Measurements from ENCODE around the gene RERE.

Gene RERE

DNA sequence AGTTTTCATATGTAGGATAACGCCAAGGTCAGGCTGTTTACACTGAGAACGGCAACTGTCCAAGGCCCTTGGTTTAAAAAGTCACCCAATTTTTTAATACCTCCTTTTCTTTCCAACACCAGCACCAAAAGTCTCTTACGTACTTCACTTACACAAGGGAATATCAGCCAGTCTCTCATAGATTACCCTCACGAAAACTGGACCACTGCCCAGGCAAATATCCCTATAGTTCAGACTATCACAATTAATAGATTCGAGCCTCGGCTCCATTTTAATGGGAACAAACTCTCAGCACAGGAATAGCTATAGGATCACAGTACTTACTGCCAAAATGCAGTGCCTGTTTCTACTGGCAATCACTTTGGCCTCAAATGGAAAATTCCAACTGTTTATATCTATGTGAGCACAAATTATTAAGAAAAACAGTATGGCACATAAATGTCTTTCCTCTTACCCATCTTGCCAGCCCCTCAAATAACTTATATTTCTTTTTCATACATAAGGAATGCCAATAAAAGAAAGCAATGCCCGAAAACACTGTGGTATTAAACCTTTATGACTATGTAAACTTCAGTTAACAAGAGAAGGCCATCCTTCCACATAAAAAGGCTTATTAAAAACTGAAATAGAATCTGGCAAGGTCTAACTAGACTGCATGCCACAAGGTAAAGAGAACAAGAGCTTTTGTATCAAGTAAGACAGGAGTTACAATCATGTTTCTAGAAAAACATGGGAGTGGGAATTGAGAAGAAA lies 401.7 kb downstream of the RERE start:
- DNase-seq, result no peak

DNA sequence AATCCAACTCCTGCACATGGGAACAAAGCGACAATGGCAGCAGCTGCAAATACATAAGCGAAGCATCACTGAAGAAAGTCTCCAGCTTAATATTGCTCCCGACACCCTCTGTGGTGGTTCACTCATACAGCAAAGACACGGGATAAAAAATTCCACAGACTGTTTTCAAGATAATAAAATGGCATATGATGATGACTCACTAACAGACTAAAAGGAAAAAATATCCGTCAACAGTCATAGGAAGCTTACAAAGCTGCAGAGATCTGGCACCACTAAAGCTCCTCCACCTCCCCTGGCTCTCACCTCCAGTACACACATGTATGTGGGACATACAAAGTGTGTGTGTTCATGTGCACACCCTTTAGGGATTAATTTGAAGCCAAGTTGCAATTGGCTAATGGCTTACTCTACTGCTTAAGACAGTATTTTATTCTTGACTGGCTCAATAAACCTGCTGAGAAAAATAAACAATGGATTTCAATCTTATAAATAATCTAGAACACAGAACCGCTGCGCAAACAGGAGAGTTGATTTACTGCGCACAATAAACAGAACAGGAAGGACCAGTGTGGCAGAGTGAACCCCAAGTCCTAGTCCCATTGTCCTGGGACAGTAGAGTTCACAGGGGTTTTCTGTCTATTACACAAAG lies 405.1 kb downstream of the RERE start:
- no peak for DNase-seq

GRCh38 chr1:8411803-8412182 lies 405.6 kb downstream of the RERE start:
- DNase-seq, result no peak

DNA sequence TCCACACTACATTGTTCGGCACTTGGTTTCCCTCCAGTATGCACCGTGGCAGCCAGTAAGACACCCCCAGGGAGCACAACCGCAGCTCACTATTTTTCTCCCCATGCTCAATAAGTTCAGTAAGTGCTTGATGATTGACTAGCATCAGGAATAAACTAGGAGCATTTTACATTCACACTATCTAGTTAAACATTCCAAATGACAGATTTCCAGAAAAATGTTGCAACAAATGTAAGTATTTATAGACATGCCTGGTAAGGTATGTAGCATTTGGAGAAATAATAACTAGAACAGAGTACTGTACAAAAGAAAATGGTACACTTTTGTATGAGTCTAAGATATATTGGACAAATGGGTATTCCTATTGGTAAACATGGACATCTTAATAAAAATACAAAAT lies 406.6 kb downstream of the RERE start:
- DNase-seq, result no peak

DNA sequence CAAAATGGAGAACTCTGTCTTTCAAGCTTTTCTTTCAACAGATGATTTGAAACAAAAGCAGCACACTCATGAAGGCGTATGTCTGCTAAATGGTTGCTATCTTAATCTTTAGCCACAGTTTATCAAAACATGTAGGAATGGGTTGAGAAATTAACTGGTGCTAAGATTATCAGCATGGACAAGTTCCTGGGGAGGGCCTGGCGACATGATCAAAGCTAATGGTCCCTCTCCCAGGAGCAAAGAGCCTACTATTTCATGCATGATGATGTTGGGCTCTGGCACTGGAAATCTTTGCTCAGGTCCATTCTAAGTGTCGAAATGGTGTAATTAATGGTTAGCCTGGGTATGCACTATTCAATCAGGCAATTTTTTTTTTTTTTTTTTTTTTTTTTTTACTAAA lies 407.8 kb downstream of the RERE start:
- DNase-seq, result no peak

DNA sequence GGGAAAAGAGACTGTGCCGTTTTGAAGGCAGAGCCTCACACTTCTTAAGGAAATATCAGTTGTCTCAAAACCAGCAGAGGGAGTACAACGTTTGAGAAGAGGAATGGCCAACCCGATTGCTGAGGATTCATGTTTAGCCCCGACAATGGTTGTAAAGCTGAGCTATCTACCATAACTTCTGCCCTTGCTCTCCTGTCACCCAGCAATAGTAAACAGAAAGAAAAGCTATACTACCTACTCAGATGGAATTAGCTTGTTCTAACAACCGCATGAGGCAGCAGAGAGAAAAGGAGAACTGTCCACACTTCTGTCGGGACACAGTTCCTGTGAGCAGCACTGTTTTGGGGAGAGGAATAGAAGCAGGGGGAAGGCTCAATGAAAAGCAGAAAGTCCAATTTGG lies 408.3 kb downstream of the RERE start:
- peak; percentile 40 for DNase-seq

DNA sequence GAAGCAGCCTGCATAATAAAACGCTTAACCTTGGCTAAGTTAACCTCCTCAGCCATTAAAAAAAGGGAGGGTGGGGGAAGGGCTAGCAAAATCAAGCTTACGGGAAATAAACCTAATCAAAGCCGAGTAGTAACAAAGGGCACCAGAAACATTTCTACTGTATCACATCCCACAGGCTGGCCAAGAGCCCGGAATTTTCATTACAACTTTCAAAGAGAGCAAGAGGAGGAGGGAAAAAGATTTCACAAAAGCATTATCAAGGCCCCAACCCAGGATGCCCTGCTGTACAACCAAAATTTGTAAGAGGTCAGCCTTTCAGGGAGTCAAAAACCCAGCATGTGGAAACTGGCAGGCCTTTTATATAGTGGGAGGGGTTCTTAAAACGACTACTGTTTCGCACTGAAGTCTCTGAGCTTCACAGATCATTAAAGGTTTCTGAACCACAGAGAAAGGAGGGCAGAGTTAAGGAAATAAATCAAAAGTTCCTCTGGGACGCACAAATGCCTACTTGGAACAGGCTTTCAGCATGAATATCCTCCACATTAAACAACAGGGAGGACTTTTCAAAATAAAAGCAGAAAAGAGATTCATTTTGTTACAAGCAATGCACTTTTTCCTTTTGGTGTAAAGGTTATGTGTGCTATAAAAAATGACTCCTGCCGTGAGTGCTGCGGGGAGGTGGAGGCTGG lies 409.1 kb downstream of the RERE start:
- DNase-seq, result no peak

DNA sequence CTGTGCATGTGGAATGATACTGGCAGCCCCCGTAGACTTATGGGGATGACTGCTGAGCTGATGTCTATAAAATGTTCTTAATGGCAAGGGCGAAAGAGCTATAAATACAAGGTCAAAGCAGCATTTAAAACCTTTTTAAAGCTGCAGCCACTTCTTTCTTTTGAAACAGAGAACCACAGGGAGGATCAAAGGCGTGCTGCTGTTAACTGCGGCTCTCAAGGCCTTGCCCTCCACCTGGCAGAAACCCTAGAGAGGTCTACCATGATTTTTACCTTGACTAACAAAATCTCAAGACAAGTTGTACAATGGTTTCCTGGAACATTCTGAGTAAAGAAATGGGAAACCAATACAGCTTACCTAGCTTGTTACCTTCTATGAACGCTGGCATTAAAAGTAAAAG lies 409.8 kb downstream of the RERE start:
- peak; percentile 29 for DNase-seq

GRCh38 chr1:8406960-8407359 lies 410.5 kb downstream of the RERE start:
- no peak for DNase-seq

GRCh38 chr1:8406011-8406410 lies 411.4 kb downstream of the RERE start:
- no peak for DNase-seq

DNA sequence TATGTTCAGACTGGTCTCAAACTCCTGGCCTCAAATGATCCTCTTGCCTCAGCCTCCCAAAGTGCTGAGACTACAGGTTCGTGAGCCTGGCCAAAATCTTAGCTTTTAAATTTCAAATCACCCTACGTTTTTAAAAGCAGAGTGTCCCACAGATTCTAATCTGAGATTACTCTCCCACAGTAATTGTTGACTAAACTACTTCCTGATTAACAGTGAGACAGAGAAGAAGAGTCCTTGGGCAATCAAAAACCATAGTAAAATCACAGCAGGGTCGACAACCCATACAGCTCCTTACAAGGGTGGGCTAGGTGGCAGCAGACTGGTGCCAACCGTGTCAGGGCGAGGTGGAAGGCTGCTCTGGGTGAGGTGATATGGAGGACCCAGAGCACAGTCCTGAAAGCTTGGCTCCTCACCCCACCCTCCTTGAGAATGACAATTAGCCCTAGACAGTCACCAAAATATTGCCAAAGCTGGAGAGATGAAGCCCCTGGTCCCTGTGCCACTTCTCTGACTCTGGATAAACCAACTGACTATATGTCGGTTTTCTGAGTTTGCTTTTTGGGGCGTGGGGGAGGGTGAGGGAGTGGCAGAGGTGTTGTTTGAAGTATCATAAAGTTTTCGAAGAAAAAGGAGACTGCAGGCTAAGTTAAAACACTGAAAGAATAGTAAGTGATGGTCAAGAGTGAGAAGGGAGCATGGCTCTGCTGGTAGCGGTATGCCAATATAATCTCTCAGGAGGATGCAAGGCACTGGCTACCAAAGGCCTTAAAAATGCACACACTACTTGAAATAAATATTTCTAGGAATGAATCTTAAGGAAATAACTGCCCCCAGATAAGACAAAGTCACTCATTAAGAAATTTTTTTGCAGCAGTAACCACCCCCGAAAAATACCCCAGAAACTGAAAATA lies 412.7 kb downstream of the RERE start:
- no peak for DNase-seq

DNA sequence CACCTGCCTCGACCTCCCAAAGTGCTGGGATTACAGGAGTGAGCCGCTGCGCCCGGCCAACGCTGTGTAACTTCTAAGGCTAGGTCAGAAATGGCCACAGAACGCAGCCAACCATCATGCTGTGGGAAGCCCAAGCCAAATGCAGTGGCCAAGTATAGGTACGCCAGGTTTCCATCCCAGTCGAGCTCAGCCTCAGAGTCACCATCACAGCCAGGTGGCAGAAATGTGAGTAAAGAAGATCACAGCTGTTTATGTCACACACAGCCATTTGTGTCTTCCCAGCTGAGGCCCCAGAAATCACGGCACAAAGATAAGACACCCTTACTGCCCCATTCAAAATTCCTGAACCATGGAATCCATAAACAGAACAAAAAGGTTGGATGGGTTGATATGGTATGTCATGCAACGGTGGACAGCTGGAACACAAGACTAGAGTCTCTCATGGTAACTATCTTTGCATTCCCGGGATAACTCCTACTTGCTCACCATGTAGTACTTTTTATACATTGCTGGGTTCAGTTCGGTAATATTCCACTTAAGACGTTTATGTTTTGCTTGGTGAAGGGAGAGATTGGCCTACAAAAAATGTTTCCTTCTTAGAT lies 415.2 kb downstream of the RERE start:
- DNase-seq, result no peak

DNA sequence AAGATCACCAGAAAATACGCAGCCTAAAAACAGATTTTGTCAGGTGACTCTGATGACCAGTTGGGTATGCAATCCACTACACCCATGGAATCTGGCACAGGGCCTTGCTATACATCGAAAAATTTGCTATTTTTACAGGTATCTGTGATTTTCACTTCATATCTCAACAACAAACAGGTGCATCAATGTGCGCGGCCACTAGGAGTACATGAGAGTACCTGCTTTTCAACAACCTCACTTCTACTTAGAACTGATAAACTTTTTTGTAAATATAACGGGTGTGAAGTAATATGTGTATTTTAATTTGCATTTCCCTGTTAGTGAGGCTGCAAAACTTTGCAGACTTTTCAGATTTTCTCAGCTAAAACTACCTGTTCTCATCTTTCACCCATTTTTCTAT lies 418.8 kb downstream of the RERE start:
- no peak for DNase-seq

DNA sequence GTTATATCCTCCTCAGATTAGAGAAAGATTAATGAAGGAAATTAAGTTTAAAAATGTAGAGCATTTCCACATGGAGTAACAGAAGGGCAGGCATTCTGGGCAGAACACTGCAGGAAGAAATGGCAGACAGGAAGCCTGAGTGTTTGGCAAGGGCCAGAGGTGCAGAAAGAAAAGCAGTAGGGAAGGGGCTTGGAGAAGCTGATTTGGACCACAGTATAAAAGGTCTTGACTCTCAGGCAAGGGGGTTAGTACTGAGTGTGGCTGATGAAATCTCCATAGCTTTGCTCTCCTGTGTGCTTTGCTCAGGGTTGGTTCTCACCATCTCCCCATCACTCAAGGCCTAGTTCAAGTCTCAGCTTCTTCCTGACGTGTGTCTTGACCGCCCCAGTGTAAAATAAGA lies 419.4 kb downstream of the RERE start:
- no peak for DNase-seq

- no peak for DNase-seq
These were observed 419.9 kb downstream of the RERE start for GRCh38 chr1:8397511-8397910.

DNA sequence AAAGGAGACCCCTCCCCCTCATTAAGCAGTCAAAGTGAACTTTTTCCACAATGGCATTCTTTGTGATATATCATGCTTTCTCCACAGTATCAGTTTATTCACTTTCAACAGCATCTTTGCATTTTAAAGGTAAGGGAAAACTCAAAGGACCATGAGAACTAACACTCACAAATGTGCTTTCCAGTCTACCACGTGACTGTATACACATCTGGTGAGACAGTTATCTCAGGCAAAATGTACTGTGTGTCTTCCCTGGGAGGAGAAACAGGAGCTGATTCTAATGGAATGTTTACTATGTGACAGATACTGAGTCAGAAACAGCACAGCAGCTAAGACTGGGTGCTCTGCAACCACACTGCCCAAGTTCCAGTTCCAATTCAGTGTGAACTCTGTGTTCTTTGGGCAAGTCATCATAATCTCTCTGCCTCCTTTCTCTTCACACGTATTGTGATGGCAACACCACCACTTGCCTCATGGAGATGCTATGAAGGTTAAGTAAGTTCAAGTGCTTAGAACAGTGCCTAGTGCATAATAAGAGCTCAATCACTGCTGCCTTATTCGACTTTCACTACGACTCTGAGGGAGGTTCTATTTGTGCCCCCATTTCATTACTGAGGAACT lies 420.5 kb downstream of the RERE start:
- no peak for DNase-seq

GRCh38 chr1:8396083-8396785 lies 421.2 kb downstream of the RERE start:
- DNase-seq, result no peak

GRCh38 chr1:8395433-8395866 lies 422.0 kb downstream of the RERE start:
- DNase-seq, result peak; percentile 31

- DNase-seq, result peak; percentile 28
These were observed 422.8 kb downstream of the RERE start for GRCh38 chr1:8394456-8395321.

DNA sequence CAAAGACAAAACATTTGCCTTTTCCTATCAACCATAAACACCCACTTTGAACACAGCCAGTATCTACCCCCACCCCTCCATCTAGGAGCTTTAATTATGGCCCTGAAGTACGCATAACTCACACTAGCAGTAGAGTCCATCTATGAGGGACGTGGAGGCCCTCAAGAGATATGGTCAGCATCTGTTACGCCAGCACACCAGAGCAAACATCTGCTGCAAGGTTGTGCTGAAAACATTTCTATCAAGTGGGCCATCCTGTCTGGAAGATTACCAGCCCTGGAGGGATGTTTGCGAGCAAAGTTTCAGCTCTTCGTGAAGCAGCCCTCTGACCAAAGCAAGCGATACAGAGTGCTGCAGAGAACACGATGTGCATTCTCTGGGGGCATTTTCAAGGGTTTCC lies 424.9 kb downstream of the RERE start:
- DNase-seq, result no peak

DNA sequence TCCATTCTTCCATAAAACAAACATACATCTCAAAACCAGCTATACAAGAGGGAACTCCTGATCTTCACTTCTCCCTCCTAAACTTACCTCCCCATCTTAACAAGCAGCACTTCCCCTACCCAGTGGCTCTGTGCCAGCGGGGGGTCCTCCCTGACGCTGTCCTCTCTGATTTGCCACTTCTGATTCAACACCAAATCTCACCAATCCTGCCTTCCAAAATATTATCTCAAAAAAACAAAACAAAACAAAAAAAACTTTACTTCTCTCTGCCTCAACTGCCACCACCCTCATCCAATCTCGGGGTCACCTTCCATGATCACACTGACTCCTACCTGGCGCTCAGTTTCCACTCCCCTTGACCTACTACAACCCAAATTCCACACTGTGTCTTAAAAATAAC lies 426.7 kb downstream of the RERE start:
- DNase-seq, result no peak
